ENCODE measurements around the gene ACVR1.

DNA sequence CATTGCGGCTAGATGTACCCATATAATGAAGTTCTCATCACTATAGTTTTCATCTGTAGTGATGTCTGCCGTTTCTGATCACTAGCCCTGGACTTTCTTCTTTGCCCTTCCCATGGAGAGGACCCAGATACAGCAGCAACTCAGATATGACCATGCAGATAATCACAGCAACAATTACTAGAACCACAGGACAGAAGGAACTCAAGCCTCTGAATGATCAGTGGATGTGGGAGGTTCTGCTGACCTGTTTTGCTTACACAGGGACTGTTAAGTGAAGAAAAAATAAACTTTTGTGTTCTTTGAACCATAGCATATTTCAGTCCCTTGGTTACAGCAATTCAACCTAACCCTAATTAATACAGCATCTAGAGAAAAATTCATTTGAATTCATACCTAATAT lies 62.7 kb downstream of the ACVR1 start:
- TF ChIP-seq CTCF (conservative IDR thresholded peaks at IDR 0.05 in 1 of 2, IDR thresholded peaks at IDR 0.05 in 1 of 2; ENCODE audit: low read depth in 1 of 2, low read length in 2 of 2) (no peak), EZH2 (IDR thresholded peaks at IDR 0.05; ENCODE audit: low read length, missing control alignments) (no peak)
